HL-60 (cell line): ENCODE data around the gene TRAP1.

ENCODE experiments used
- CTCF ChIP-seq: IDR thresholded peaks from one replicate; pipeline ENCODE4 v1.5.1; 2011; ENCODE audit warnings: low read length, control low read depth, inconsistent platforms; ENCODE audit not compliant: insufficient read depth
- GABPA ChIP-seq: IDR thresholded peaks from 2 replicates; pipeline ENCODE4 v1.6.1; 2012; ENCODE audit warnings: low read depth
- SPI1 ChIP-seq: IDR thresholded peaks from 2 replicates; pipeline ENCODE4 v1.6.1; 2012; ENCODE audit warnings: low read depth, mild to moderate bottlenecking, borderline replicate concordance

GRCh38 chr16:3752984-3753383 is 35.7 kb upstream of the TRAP1 start:
- TF ChIP-seq CTCF (no peak), SPI1 (no peak), GABPA (no peak)
